ENCODE results near the gene PPHLN1. TPM values are rescaled to one million over a fixed set of nuclear protein-coding genes. Genes with fewer than 3 reads are reported as not detected.

Gene PPHLN1
- total RNA-seq, 2 donors from 2014 or later, result 52.1 to 54.7 TPM

DNA sequence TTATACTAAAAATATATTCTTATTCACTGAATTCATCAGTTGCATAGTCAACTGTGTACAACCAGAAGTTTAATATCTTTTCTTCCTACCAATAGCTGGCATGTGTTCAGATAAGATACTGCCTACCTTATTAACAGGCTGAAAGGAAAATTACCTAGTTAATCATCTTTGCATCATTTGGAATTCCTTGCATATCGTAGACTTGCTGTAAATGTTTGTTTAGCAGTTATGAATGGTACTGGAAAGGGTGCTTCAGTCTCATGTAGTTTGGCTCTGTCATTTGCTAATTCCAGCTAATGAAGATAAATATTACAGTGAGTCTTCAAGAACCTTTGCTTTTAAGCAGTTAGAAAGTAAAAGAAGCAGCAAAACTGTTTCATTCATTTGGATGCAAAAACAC, 84.4 kb downstream of the PPHLN1 start:
- TF ChIP-seq, protein P1, sequence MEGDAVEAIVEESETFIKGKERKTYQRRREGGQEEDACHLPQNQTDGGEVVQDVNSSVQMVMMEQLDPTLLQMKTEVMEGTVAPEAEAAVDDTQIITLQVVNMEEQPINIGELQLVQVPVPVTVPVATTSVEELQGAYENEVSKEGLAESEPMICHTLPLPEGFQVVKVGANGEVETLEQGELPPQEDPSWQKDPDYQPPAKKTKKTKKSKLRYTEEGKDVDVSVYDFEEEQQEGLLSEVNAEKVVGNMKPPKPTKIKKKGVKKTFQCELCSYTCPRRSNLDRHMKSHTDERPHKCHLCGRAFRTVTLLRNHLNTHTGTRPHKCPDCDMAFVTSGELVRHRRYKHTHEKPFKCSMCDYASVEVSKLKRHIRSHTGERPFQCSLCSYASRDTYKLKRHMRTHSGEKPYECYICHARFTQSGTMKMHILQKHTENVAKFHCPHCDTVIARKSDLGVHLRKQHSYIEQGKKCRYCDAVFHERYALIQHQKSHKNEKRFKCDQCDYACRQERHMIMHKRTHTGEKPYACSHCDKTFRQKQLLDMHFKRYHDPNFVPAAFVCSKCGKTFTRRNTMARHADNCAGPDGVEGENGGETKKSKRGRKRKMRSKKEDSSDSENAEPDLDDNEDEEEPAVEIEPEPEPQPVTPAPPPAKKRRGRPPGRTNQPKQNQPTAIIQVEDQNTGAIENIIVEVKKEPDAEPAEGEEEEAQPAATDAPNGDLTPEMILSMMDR (IDR thresholded peaks at IDR 0.05), result no peak
- TF ChIP-seq POLR2AphosphoS5 (IDR thresholded peaks at IDR 0.05), result no peak
- TF ChIP-seq POLR2A (IDR thresholded peaks at IDR 0.05), result no peak
- H3K9me3 ChIP-seq, result no peaks in the 10 kb centered on the region
- H3K4me3 ChIP-seq, result no peak overlapping the region
- no peak overlapping the region for H3K27ac ChIP-seq
- H3K4me1 ChIP-seq (replicated peaks), result no peaks in the 10 kb centered on the region
- no peaks in the 10 kb centered on the region for H3K27me3 ChIP-seq (replicated peaks; ENCODE audit: insufficient read depth)
- no peak for DNase-seq (ENCODE audit: low spot score)
- WGBS, result 33% methylated on average over 1 of the region's 1 CpG
- H3K36me3 ChIP-seq, result no peaks in the 10 kb centered on the region
- intact Hi-C loops (cut with DNase I), result no loop called here

- Histone ChIP-seq H3K4me1 (replicated peaks) (no peaks in the 10 kb centered on the region), H3K27ac (no peak overlapping the region), H3K27me3 (replicated peaks; ENCODE audit: insufficient read depth) (no peaks in the 10 kb centered on the region), H3K36me3 (no peaks in the 10 kb centered on the region), H3K9me3 (no peaks in the 10 kb centered on the region), H3K4me3 (no peak overlapping the region)
- no peak for DNase-seq (ENCODE audit: low spot score)
- intact Hi-C loops (cut with DNase I), result no loop called here
- no peak for TF ChIP-seq POLR2A (IDR thresholded peaks at IDR 0.05)
- TF ChIP-seq POLR2AphosphoS5 (IDR thresholded peaks at IDR 0.05), result no peak
- TF ChIP-seq, protein P1 (IDR thresholded peaks at IDR 0.05), result no peak
- WGBS, result 89% methylated on average over 3 of the region's 3 CpGs
These were observed 94.4 kb downstream of the PPHLN1 start for GRCh38 chr12:42420395-42420794.

DNA sequence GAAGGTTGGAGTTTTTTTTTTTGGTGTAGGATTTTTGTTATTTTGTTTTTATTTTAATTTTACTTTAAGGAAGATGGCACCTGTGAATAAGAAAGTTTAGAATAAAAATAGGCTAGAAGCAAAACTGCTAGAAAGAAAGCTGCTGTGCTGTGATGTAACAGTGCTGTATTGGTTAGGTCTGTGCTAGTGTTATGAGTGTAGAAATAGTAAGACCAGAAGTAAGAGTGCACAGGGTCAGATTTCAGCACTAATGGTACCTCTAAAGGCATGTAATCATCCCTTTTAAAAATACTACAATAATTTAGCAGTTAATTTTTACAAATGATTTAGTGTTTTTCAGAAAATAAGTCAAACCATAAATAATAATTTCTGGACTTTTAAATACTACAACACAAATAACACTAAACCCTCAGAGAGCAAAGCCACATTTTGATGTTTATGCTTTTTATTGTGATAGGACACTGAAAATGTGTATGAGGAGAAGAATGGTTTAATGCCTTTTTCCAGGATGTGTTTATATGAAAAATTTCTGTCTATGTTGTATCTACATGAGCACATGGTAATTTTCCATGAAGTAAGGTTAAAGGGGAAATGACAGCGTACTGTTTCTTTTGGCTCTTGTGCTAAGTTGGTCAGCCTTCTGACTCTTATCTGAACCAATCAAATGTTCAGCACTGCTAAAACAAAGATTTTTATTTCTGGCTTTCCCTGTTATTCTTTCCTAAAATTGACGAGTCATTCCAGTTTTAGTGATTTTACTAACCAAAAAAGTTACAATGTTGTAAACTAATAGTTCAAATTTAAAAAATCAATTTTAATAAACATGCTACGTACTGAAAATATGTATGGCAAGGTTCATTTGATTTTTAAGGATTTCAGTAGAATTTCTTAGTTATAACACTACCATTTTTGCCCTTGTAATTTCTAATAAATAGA, 96.1 kb downstream of the PPHLN1 start:
- no peaks in the 10 kb centered on the region for H3K36me3 ChIP-seq
- no peaks in the 10 kb centered on the region for H3K4me1 ChIP-seq (replicated peaks)
- no peak for DNase-seq (ENCODE audit: low spot score)
- intact Hi-C loops (cut with DNase I), result no loop called here
- no peaks in the 10 kb centered on the region for H3K9me3 ChIP-seq
- TF ChIP-seq, protein P1 (IDR thresholded peaks at IDR 0.05), result no peak
- no peak for TF ChIP-seq POLR2A (IDR thresholded peaks at IDR 0.05)
- no peak for TF ChIP-seq POLR2AphosphoS5 (IDR thresholded peaks at IDR 0.05)
- no peaks in the 10 kb centered on the region for H3K27me3 ChIP-seq (replicated peaks; ENCODE audit: insufficient read depth)
- H3K4me3 ChIP-seq, result no peak overlapping the region
- H3K27ac ChIP-seq, result no peak overlapping the region
- 69% methylated on average over 3 of the region's 3 CpGs for WGBS

- intact Hi-C loops (cut with DNase I), result no loop called here
- no peak for DNase-seq (ENCODE audit: low spot score)
- H3K36me3 ChIP-seq, result no peaks in the 10 kb centered on the region
- H3K27me3 ChIP-seq (replicated peaks; ENCODE audit: insufficient read depth), result no peaks in the 10 kb centered on the region
- H3K27ac ChIP-seq, result no peak overlapping the region
- no peaks in the 10 kb centered on the region for H3K4me1 ChIP-seq (replicated peaks)
- no peak overlapping the region for H3K4me3 ChIP-seq
- no peaks in the 10 kb centered on the region for H3K9me3 ChIP-seq
- 96% methylated on average over 1 of the region's 1 CpG for WGBS
- TF ChIP-seq POLR2A (IDR thresholded peaks at IDR 0.05) (no peak), POLR2AphosphoS5 (IDR thresholded peaks at IDR 0.05) (no peak)
- TF ChIP-seq, protein P1 (IDR thresholded peaks at IDR 0.05), result no peak
These were observed 96.8 kb downstream of the PPHLN1 start for GRCh38 chr12:42422785-42423184.

DNA sequence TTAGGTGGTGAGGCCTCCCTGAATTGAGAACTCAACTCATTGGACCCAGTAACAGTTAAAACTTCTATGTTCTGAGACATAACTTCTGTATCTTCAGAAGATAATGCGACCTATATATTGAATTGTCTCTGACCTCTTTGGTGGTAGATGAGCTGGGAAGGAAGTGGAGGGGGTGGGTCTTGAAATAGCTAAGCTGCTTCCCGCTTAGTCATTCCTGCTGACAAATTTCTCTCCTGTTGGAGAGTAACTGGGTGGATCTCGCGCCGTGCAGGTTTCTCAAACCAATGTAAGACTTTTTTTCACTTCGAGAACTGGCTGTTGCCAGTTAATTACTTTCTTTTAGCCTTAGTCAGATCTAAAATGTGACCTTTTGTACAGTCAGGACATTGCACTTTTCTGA, 100.8 kb downstream of the PPHLN1 start:
- Histone ChIP-seq H3K36me3 (no peaks in the 10 kb centered on the region), H3K4me3 (no peak overlapping the region), H3K27me3 (replicated peaks; ENCODE audit: insufficient read depth) (no peaks in the 10 kb centered on the region), H3K9me3 (no peaks in the 10 kb centered on the region), H3K27ac (no peak overlapping the region), H3K4me1 (replicated peaks) (no peaks in the 10 kb centered on the region)
- 92% methylated on average over 6 of the region's 6 CpGs for WGBS
- DNase-seq (ENCODE audit: low spot score), result no peak
- intact Hi-C loops (cut with DNase I), result no loop called here
- no peak for TF ChIP-seq POLR2A (IDR thresholded peaks at IDR 0.05)
- TF ChIP-seq, protein P1 (IDR thresholded peaks at IDR 0.05), result no peak
- no peak for TF ChIP-seq POLR2AphosphoS5 (IDR thresholded peaks at IDR 0.05)
